OCI-LY7 (cell line): Measurements from ENCODE around the gene GNAT3. TPM values are rescaled to one million over a fixed set of nuclear protein-coding genes. Genes with fewer than 3 reads are reported as not detected.

Experiments
- BruUV-seq: library from RNA; stranded (reverse); fragments of 400-500 nt; replicated peaks from 2 replicates; lab custom pipeline; 2021; lab: Mats Ljungman, UMichigan
- CTCF ChIA-PET: fragments of 300-600 bp; sonication (Branson Sonifier 250); formaldehyde crosslinking; loops from one replicate; lab custom pipeline; 2022; ENCODE audit warnings: antibody characterized with exemption; ENCODE audit not compliant: unreplicated experiment; lab: Charles Lee
- POLR2A ChIA-PET: fragments of 300-600 bp; sonication (Branson Sonifier 250); formaldehyde crosslinking; loops from one replicate; lab custom pipeline; 2022; ENCODE audit warnings: antibody characterized with exemption; lab: Charles Lee
- DNase-seq: peaks from one replicate; pipeline ENCODE4 v3.0.0-alpha.2; 2015; ENCODE audit warnings: low spot score
- H2AFZ ChIP-seq: fragments of 200-600 bp; sonication (generic), shearing (Covaris generic); 2 replicates; pipeline ENCODE4 v1.6.1; 2014; ENCODE audit warnings: mild to moderate bottlenecking, antibody characterized with exemption, low read length, moderate library complexity
- H3K27ac ChIP-seq: fragments of 200-600 bp; sonication (generic); 2 replicates; pipeline ENCODE4 v1.5.1; 2014; ENCODE audit warnings: mixed run types, low read depth, mild to moderate bottlenecking, moderate library complexity, low read length, inconsistent platforms; ENCODE audit not compliant: poor library complexity, severe bottlenecking
- H3K36me3 ChIP-seq: fragments of 200-600 bp; sonication (generic); 2 replicates; pipeline ENCODE4 v1.6.1; 2014; ENCODE audit warnings: mild to moderate bottlenecking, antibody characterized with exemption, low read length, moderate library complexity, mixed read lengths; ENCODE audit not compliant: insufficient read depth
- H3K4me1 ChIP-seq: fragments of 200-600 bp; sonication (generic); 2 replicates; pipeline ENCODE4 v1.5.1; 2014; ENCODE audit warnings: mild to moderate bottlenecking, low read length; ENCODE audit not compliant: insufficient read depth, poor library complexity, severe bottlenecking
- H3K4me2 ChIP-seq: fragments of 200-600 bp; sonication (generic); 2 replicates; pipeline ENCODE4 v1.6.1; 2014; ENCODE audit warnings: mild to moderate bottlenecking, low read length
- H3K4me3 ChIP-seq: fragments of 200-600 bp; sonication (generic); 2 replicates; pipeline ENCODE4 v1.5.1; 2014; ENCODE audit warnings: mild to moderate bottlenecking, low read depth, low read length; ENCODE audit not compliant: poor library complexity, severe bottlenecking
- H3K79me2 ChIP-seq: fragments of 200-600 bp; sonication (generic); 2 replicates; pipeline ENCODE4 v1.6.1; 2016; ENCODE audit warnings: low read depth, mild to moderate bottlenecking, low read length, moderate library complexity, mixed read lengths; ENCODE audit not compliant: insufficient read depth
- H3K9me2 ChIP-seq: fragments of 200-600 bp; sonication (generic); 2 replicates; pipeline ENCODE4 v1.6.1; 2016; ENCODE audit warnings: mild to moderate bottlenecking, low read length, mixed read lengths; ENCODE audit not compliant: insufficient read depth
- H3K9me3 ChIP-seq: fragments of 200-600 bp; sonication (generic); 2 replicates; pipeline ENCODE4 v1.6.1; 2014; ENCODE audit warnings: mild to moderate bottlenecking, mixed run types, low read length, mixed read lengths
- H4K20me1 ChIP-seq: fragments of 200-600 bp; sonication (generic); 2 replicates; pipeline ENCODE4 v1.6.1; 2014; ENCODE audit warnings: mild to moderate bottlenecking, antibody characterized with exemption, low read length, moderate library complexity, mixed read lengths; ENCODE audit not compliant: insufficient read depth
- CTCF ChIP-seq: fragments of 200-600 bp; sonication (generic); conservative IDR thresholded peaks from 2 replicates; pipeline ENCODE4 v1.5.1; 2014; ENCODE audit warnings: mild to moderate bottlenecking, antibody characterized with exemption, low read length, moderate library complexity, mixed read lengths
- EZH2phosphoT487 ChIP-seq: fragments of 200-600 bp; sonication (generic); IDR thresholded peaks from 2 replicates; pipeline ENCODE4 v1.6.1; 2018; ENCODE audit warnings: low read depth, borderline replicate concordance, mild to moderate bottlenecking, mixed run types, antibody characterized with exemption, low read length, moderate library complexity, mixed read lengths
- intact Hi-C: fragments of 100-400 bp; cut with micrococcal nuclease; formaldehyde crosslinking; loops from one replicate; pipeline ENCODE4 v1.10.0; 2022; ENCODE audit not compliant: unreplicated experiment
- total RNA-seq, 2 experiments: library from RNA; depleted of rRNA in 1 of 2; stranded (reverse); fragments of >200 nt in 1 of 2; shearing (Covaris generic) in 1 of 2; gene quantifications; 2 replicates each; pipeline ENCODE4 v1.2.3, GENCODE V29; 2014 to 2022

Gene GNAT3
- total RNA-seq, 2 experiments from 2014 or later = not detected

DNA sequence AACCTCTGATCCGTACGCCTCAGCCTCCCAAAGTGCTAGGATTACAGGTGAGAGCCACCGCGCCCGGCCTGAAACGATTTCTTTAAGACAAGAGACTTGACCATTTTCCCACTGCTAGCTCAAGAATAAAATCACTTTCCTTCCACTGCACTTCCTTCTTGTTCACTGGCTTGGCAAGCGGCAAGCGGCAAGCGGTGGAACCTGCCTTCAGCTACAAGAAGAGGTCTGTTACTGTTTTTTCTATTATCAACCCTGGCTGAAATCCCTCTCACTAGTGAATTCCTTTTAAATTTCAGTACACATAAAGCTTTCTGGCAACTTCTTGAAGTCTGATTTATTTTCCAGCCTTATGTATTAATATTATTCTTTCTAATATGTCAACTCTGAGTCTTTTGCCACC lies 12.8 kb upstream of the GNAT3 start:
- no peak for TF ChIP-seq CTCF
- Histone ChIP-seq H3K27ac (no peak overlapping the region), H3K36me3 (no peaks in the 10 kb centered on the region), H3K9me3 (no peaks in the 10 kb centered on the region), H3K4me3 (no peak overlapping the region), H2AFZ (no peak overlapping the region), H3K79me2 (no peaks in the 10 kb centered on the region), H3K9me2 (no peaks in the 10 kb centered on the region), H4K20me1 (no peaks in the 10 kb centered on the region), H3K4me1 (no peaks in the 10 kb centered on the region), H3K4me2 (no peak overlapping the region)
- intact Hi-C loops = no loop called here
- no TSS peak for BruUV-seq
- no peak for DNase-seq
- CTCF ChIA-PET = no interaction called here
- POLR2A ChIA-PET = interaction anchor here (0.7 kb wide), 1 partner anchor 113 kb away, joined by 4 read pairs; no protein-coding TSS in a partner anchor

DNA sequence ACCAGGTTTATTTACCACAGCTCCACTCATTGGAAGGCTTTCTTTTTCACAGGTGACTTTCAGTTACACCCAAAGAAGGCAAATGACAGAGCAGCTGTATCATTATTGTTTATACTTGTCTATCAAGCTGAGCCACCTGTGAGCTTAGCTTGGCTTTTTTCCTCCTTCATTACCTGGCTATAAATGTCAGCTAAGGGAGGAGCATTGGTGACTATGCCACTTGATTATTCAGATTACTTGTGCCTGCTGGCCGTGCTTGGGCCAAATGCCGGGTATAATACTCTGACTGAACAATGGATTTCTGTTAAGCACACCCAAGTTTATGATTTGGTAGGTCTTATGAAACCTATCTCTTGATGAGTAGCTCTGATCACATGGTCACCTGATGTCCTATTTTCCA lies 9.9 kb upstream of the GNAT3 start:
- Histone ChIP-seq H3K4me3 (no peak overlapping the region), H3K9me2 (no peaks in the 10 kb centered on the region), H3K4me1 (no peaks in the 10 kb centered on the region), H3K9me3 (no peaks in the 10 kb centered on the region), H3K4me2 (no peak overlapping the region), H3K27ac (no peak overlapping the region), H3K79me2 (no peaks in the 10 kb centered on the region), H2AFZ (no peak overlapping the region), H3K36me3 (no peaks in the 10 kb centered on the region), H4K20me1 (no peaks in the 10 kb centered on the region)
- TF ChIP-seq EZH2phosphoT487 (no peak), CTCF (no peak)
- CTCF ChIA-PET = no interaction called here
- intact Hi-C loops = no loop called here
- POLR2A ChIA-PET = no interaction called here
- BruUV-seq = no TSS peak
- DNase-seq = no peak

GRCh38 chr7:80520199-80520598 lies 8.3 kb upstream of the GNAT3 start:
- Histone ChIP-seq H3K9me3 (no peaks in the 10 kb centered on the region), H3K27ac (no peak overlapping the region), H3K9me2 (no peaks in the 10 kb centered on the region), H3K4me3 (no peak overlapping the region), H4K20me1 (no peaks in the 10 kb centered on the region), H3K4me2 (no peak overlapping the region), H2AFZ (no peak overlapping the region), H3K4me1 (no peaks in the 10 kb centered on the region), H3K79me2 (no peaks in the 10 kb centered on the region), H3K36me3 (no peaks in the 10 kb centered on the region)
- TF ChIP-seq EZH2phosphoT487 (no peak), CTCF (no peak)
- no peak for DNase-seq
- intact Hi-C loops = no loop called here
- no TSS peak for BruUV-seq
- ChIA-PET CTCF (no interaction called here), POLR2A (no interaction called here)
